ENCODE results near the gene TMC4. TPM values are rescaled to one million over a fixed set of nuclear protein-coding genes. Genes with fewer than 3 reads are reported as not detected.

The TMC4 gene
- polyA plus RNA-seq, 1 donor from 2014 or later, result 0.15 TPM

- Histone ChIP-seq H3K4me2 (ENCODE audit: low read length) (no peak overlapping the region), H3K79me2 (replicated peaks; ENCODE audit: insufficient read depth, low read length) (no peaks in the 10 kb centered on the region), H2AFZ (ENCODE audit: low read depth, low read length) (no peak overlapping the region), H3K9ac (ENCODE audit: low read length) (no peak overlapping the region), H3K27me3 (ENCODE audit: insufficient read depth, low read depth, low read length) (no peaks in the 10 kb centered on the region), H3F3A (ENCODE audit: insufficient read depth, low read length, poor library complexity, severe bottlenecking) (no peaks in the 10 kb centered on the region), H3K27ac (ENCODE audit: low read length) (no peak overlapping the region), H3K9me2 (ENCODE audit: insufficient read depth, low read length) (no peaks in the 10 kb centered on the region), H3K36me3 (ENCODE audit: insufficient read depth, low read length) (no peaks in the 10 kb centered on the region), H3K4me3 (ENCODE audit: low read length) (no peak overlapping the region), H4K20me1 (ENCODE audit: insufficient read depth) (no peaks in the 10 kb centered on the region), H3K9me3 (ENCODE audit: low read length) (no peaks in the 10 kb centered on the region)
- TF ChIP-seq POLR2AphosphoS5 (IDR thresholded peaks at IDR 0.05) (no peak), EP300 (conservative IDR thresholded peaks at IDR 0.05; ENCODE audit: poor library complexity, severe bottlenecking) (no peak), SMC3 (conservative IDR thresholded peaks at IDR 0.05; ENCODE audit: poor library complexity) (no peak), MXI1 (conservative IDR thresholded peaks at IDR 0.05; ENCODE audit: poor library complexity, severe bottlenecking) (no peak), TAF1 (IDR thresholded peaks at IDR 0.05; ENCODE audit: low read depth) (no peak), EZH2 (IDR thresholded peaks at IDR 0.05; ENCODE audit: borderline replicate concordance, insufficient read depth, low read length, poor library complexity, severe bottlenecking) (no peak), CTCF (IDR thresholded peaks at IDR 0.05; ENCODE audit: poor library complexity, severe bottlenecking) (no peak), REST (IDR thresholded peaks at IDR 0.05; ENCODE audit: borderline replicate concordance) (no peak), RAD21 (conservative IDR thresholded peaks at IDR 0.05) (no peak)
These were observed 47.2 kb downstream of the TMC4 start for GRCh38 chr19:54125713-54126112.

- no peak overlapping the region for H3K27ac ChIP-seq (ENCODE audit: low read length)
- no peaks in the 10 kb centered on the region for H3K36me3 ChIP-seq (ENCODE audit: insufficient read depth, low read length)
- H3K4me3 ChIP-seq (ENCODE audit: low read length), result no peak overlapping the region
- H3F3A ChIP-seq (ENCODE audit: insufficient read depth, low read length, poor library complexity, severe bottlenecking), result no peaks in the 10 kb centered on the region
- H3K9me3 ChIP-seq (ENCODE audit: low read length), result no peaks in the 10 kb centered on the region
- TF ChIP-seq CTCF (IDR thresholded peaks at IDR 0.05; ENCODE audit: poor library complexity, severe bottlenecking), result no peak
- no peak for TF ChIP-seq RAD21 (conservative IDR thresholded peaks at IDR 0.05)
- TF ChIP-seq EZH2 (IDR thresholded peaks at IDR 0.05; ENCODE audit: borderline replicate concordance, insufficient read depth, low read length, poor library complexity, severe bottlenecking), result no peak
- TF ChIP-seq SMC3 (conservative IDR thresholded peaks at IDR 0.05; ENCODE audit: poor library complexity), result no peak
- TF ChIP-seq MXI1 (conservative IDR thresholded peaks at IDR 0.05; ENCODE audit: poor library complexity, severe bottlenecking), result no peak
- no peak overlapping the region for H3K9ac ChIP-seq (ENCODE audit: low read length)
- no peak overlapping the region for H2AFZ ChIP-seq (ENCODE audit: low read depth, low read length)
- H3K27me3 ChIP-seq (ENCODE audit: insufficient read depth, low read depth, low read length), result no peaks in the 10 kb centered on the region
- H3K9me2 ChIP-seq (ENCODE audit: insufficient read depth, low read length), result no peaks in the 10 kb centered on the region
- no peak overlapping the region for H3K4me2 ChIP-seq (ENCODE audit: low read length)
- no peaks in the 10 kb centered on the region for H3K79me2 ChIP-seq (replicated peaks; ENCODE audit: insufficient read depth, low read length)
- H4K20me1 ChIP-seq (ENCODE audit: insufficient read depth), result no peaks in the 10 kb centered on the region
These were observed 48.6 kb downstream of the TMC4 start for GRCh38 chr19:54124393-54124792.

Measured in neural cell (in vitro differentiated cells).